Activated CD8-positive, alpha-beta memory T cell treated with anti-CD3 and anti-CD28 coated beads, Interleukin-2, amount 50 U/mL, for 4 hours (primary cell): Measurements from ENCODE around the gene CMC1.

Experiments used
- DNase-seq: peaks from one replicate; pipeline ENCODE4 v3.0.0-alpha.2; 2020

Gene CMC1

GRCh38 chr3:28308196-28308595 lies 66.8 kb downstream of the CMC1 start:
- no peak for DNase-seq

GRCh38 chr3:28315711-28316110 lies 74.3 kb downstream of the CMC1 start:
- DNase-seq = no peak

GRCh38 chr3:28316226-28316625 lies 74.8 kb downstream of the CMC1 start:
- DNase-seq = no peak

GRCh38 chr3:28317438-28318022 lies 76.1 kb downstream of the CMC1 start:
- peak; percentile 18 for DNase-seq

- no peak for DNase-seq
Observed at GRCh38 chr3:28320981-28321380, 79.6 kb downstream of the CMC1 start.

GRCh38 chr3:28322464-28322863 lies 81.0 kb downstream of the CMC1 start:
- DNase-seq = no peak

GRCh38 chr3:28326458-28326926 lies 85.1 kb downstream of the CMC1 start:
- DNase-seq = peak; percentile 17

- no peak for DNase-seq
Observed at GRCh38 chr3:28328188-28329151, 87.1 kb downstream of the CMC1 start.

- no peak for DNase-seq
Observed at GRCh38 chr3:28334552-28334951, 93.1 kb downstream of the CMC1 start.

- DNase-seq = no peak
Observed at GRCh38 chr3:28335246-28335645, 93.8 kb downstream of the CMC1 start.

- no peak for DNase-seq
Observed at GRCh38 chr3:28337230-28337629, 95.8 kb downstream of the CMC1 start.

GRCh38 chr3:28343144-28343543 lies 101.7 kb downstream of the CMC1 start:
- DNase-seq = no peak

GRCh38 chr3:28345690-28346089 lies 104.3 kb downstream of the CMC1 start:
- DNase-seq = no peak

- no peak for DNase-seq
Observed at GRCh38 chr3:28347374-28348264, 106.2 kb downstream of the CMC1 start.

GRCh38 chr3:28348265-28348628 lies 106.8 kb downstream of the CMC1 start:
- DNase-seq = no peak

- DNase-seq = peak; percentile 91
Observed at GRCh38 chr3:28348629-28349468, 107.4 kb downstream of the CMC1 start, which contains the start of the genes AZI2 and ZCWPW2. Gene AZI2 (minus strand): TSS chr3:28348824. CDS start chr3:28340617, 8,207 bp downstream. Gene ZCWPW2 (plus strand): TSS chr3:28348721. CDS start chr3:28413069, 64,348 bp downstream.

- no peak for DNase-seq
Observed at GRCh38 chr3:28349469-28350000, 108.1 kb downstream of the CMC1 start.
